Liver (tissue), 9 donors: ENCODE results near the gene TECPR1. TPM values are rescaled to one million over a fixed set of nuclear protein-coding genes. Genes with fewer than 3 reads are reported as not detected.

Experiments used
- DNase-seq: peaks from one replicate; pipeline ENCODE4 v3.0.0-alpha.2; 2017; ENCODE audit warnings: low spot score
- H3K27ac ChIP-seq, 2 donors: one replicate each; pipeline ENCODE4 v1.7.0; 2013; ENCODE audit warnings: inconsistent platforms in 2 of 2, low read length in 2 of 2, control low read depth in 1 of 2, low read depth in 1 of 2, mild to moderate bottlenecking in 1 of 2
- H3K27me3 ChIP-seq, 4 donors: one replicate each; pipeline versions ENCODE4 v1.6.1 to v1.7.0; 2013; ENCODE audit warnings: low read length in 3 of 4, inconsistent platforms in 1 of 4, mild to moderate bottlenecking in 1 of 4, moderate library complexity in 1 of 4; ENCODE audit not compliant: control insufficient read depth in 4 of 4, insufficient read depth in 4 of 4
- H3K36me3 ChIP-seq, 4 donors: one replicate each; pipeline versions ENCODE4 v1.6.1 to v1.7.0; 2013; ENCODE audit warnings: low read length in 3 of 4, mild to moderate bottlenecking in 3 of 4, low read depth in 1 of 4, moderate library complexity in 1 of 4; ENCODE audit not compliant: control insufficient read depth in 4 of 4, insufficient read depth in 3 of 4
- H3K4me1 ChIP-seq, 4 donors: one replicate each; pipeline versions ENCODE4 v1.6.1 to v1.7.0; 2013; ENCODE audit warnings: low read length in 3 of 4, mild to moderate bottlenecking in 3 of 4, moderate library complexity in 1 of 4; ENCODE audit not compliant: control insufficient read depth in 4 of 4, insufficient read depth in 4 of 4
- H3K4me3 ChIP-seq, 3 donors: one replicate each; pipeline versions ENCODE4 v1.6.1 to v1.7.0; 2013; ENCODE audit warnings: low read length in 3 of 3, control low read depth in 1 of 3, low read depth in 1 of 3, mild to moderate bottlenecking in 1 of 3
- H3K9ac ChIP-seq, 2 donors: one replicate each; pipeline ENCODE4 v1.7.0; 2013; ENCODE audit warnings: low read length in 2 of 2, mild to moderate bottlenecking in 2 of 2, moderate library complexity in 2 of 2, control low read depth in 1 of 2, low read depth in 1 of 2
- H3K9me3 ChIP-seq, 4 donors: one replicate each; pipeline versions ENCODE4 v1.6.1 to v1.7.0; 2013; ENCODE audit warnings: low read length in 3 of 4; ENCODE audit not compliant: control insufficient read depth in 4 of 4
- EGR1 ChIP-seq, 2 donors: IDR thresholded peaks; 2 replicates each; pipeline ENCODE4 v1.6.1; 2016 to 2018; ENCODE audit warnings: antibody characterized with exemption in 2 of 2, low read depth in 2 of 2
- FOXA1 ChIP-seq: IDR thresholded peaks from 2 replicates; pipeline ENCODE4 v1.6.1; 2016; ENCODE audit warnings: antibody characterized with exemption
- FOXA2 ChIP-seq: IDR thresholded peaks from 2 replicates; pipeline ENCODE4 v1.6.1; 2016; ENCODE audit warnings: antibody characterized with exemption
- GABPA ChIP-seq, 2 donors: IDR thresholded peaks in 1 of 2; conservative IDR thresholded peaks in 1 of 2; 2 replicates each; pipeline ENCODE4 v1.6.1; 2016; ENCODE audit warnings: antibody characterized with exemption in 2 of 2, mild to moderate bottlenecking in 1 of 2, moderate library complexity in 1 of 2
- HNF4A ChIP-seq, 2 donors: conservative IDR thresholded peaks; 2 replicates each; pipeline ENCODE4 v1.6.1; 2016; ENCODE audit warnings: antibody characterized with exemption in 2 of 2, mild to moderate bottlenecking in 2 of 2
- HNF4G ChIP-seq: IDR thresholded peaks from 2 replicates; pipeline ENCODE4 v1.6.1; 2016; ENCODE audit warnings: antibody characterized with exemption
- JUND ChIP-seq, 2 donors: IDR thresholded peaks; 2 replicates each; pipeline ENCODE4 v1.6.1; 2016; ENCODE audit warnings: antibody characterized with exemption in 2 of 2
- NR2F2 ChIP-seq: IDR thresholded peaks from 2 replicates; pipeline ENCODE4 v1.6.1; 2016; ENCODE audit warnings: antibody characterized with exemption
- RAD21 ChIP-seq, 2 donors: IDR thresholded peaks; 2 replicates each; pipeline ENCODE4 v1.6.1; 2016; ENCODE audit warnings: antibody characterized with exemption in 2 of 2, mild to moderate bottlenecking in 2 of 2
- RXRA ChIP-seq, 2 donors: IDR thresholded peaks; 2 replicates each; pipeline ENCODE4 v1.6.1; 2017 to 2018; ENCODE audit warnings: antibody characterized with exemption in 2 of 2, mild to moderate bottlenecking in 1 of 2
- SP1 ChIP-seq: IDR thresholded peaks from 2 replicates; pipeline ENCODE4 v1.6.1; 2018; ENCODE audit warnings: antibody characterized with exemption, mild to moderate bottlenecking
- TAF1 ChIP-seq: conservative IDR thresholded peaks from 2 replicates; pipeline ENCODE4 v1.6.1; 2016; ENCODE audit warnings: antibody characterized with exemption, mild to moderate bottlenecking
- YY1 ChIP-seq: IDR thresholded peaks from 2 replicates; pipeline ENCODE4 v1.6.1; 2016; ENCODE audit warnings: antibody characterized with exemption, mild to moderate bottlenecking
- WGBS: extraction: QIAGEN DNeasy Blood & Tissue Kit; methylation state at CpG from one replicate; pipeline ENCODE4 v1.1.7; 2013; 5-methylcytosine and 5-hydroxymethylcytosine counted together
- polyA plus RNA-seq, 2 donors: library from polyadenylated mRNA; stranded (reverse) in 1 of 2; unstranded in 1 of 2; fragments of 200-250 nt in 1 of 2; fragments of >200 nt in 1 of 2; fragmentation: Nextera tagmentation in 1 of 2; extraction: Ambion mirVana in 1 of 2; gene quantifications; one replicate each; pipeline versions ENCODE4 v1.2.1 to v1.2.3, GENCODE V29; 2013 to 2015
- total RNA-seq, 2 donors: library from RNA; depleted of rRNA; stranded (reverse); fragments of >200 nt; gene quantifications; one replicate each; pipeline ENCODE4 v1.2.3, GENCODE V29; 2014
- TF ChIP-seq, protein P1 (sequence below): fragments of 150-350 bp; IDR thresholded peaks from 2 replicates; pipeline ENCODE4 v1.5.1; 2017; ENCODE audit warnings: improper control_type of control experiment, low read depth, low read length; ENCODE audit not compliant: missing input control
- TF ChIP-seq, protein P2 (sequence below): IDR thresholded peaks from 2 replicates; pipeline ENCODE4 v1.6.1; 2016; ENCODE audit warnings: antibody characterized with exemption
- TF ChIP-seq, protein P3 (sequence below): IDR thresholded peaks from 2 replicates; pipeline ENCODE4 v1.6.1; 2016; ENCODE audit warnings: antibody characterized with exemption, mild to moderate bottlenecking
- TF ChIP-seq, protein P4 (sequence below): IDR thresholded peaks from 2 replicates; pipeline ENCODE4 v1.6.1; 2016; ENCODE audit warnings: antibody characterized with exemption
- TF ChIP-seq, protein P5 (sequence below): IDR thresholded peaks from 2 replicates; pipeline ENCODE4 v1.6.1; 2016; ENCODE audit warnings: antibody characterized with exemption
- donor health status: healthy.
- donor health status: healthy.
- donor health status: healthy.
- donor health status: healthy.
- donor health status: healthy.

The TECPR1 gene
- total and polyA plus RNA-seq, 4 donors: 3.3 to 16.3 (median 7.8) TPM

DNA sequence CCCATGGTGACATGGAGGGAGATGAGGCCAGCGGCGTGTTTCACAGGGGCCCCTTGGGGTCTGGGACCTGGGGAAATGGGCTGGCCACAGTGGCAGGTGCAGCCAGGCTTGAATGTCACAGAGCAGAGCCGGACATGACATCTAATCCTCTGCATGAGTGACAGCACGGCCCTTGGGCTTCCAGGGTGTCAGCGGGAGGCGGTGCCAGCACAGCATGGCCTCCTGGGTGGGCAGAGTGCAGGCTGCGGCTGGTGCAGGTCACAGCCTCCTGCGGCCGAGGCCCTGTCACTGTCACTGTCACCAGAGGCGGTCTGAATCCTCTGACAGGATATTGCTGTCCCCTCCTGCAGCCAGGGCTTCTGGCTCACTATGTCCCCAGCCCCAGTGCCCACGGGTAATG lies 22.6 kb downstream of the TECPR1 start:
- TF ChIP-seq, protein P1, sequence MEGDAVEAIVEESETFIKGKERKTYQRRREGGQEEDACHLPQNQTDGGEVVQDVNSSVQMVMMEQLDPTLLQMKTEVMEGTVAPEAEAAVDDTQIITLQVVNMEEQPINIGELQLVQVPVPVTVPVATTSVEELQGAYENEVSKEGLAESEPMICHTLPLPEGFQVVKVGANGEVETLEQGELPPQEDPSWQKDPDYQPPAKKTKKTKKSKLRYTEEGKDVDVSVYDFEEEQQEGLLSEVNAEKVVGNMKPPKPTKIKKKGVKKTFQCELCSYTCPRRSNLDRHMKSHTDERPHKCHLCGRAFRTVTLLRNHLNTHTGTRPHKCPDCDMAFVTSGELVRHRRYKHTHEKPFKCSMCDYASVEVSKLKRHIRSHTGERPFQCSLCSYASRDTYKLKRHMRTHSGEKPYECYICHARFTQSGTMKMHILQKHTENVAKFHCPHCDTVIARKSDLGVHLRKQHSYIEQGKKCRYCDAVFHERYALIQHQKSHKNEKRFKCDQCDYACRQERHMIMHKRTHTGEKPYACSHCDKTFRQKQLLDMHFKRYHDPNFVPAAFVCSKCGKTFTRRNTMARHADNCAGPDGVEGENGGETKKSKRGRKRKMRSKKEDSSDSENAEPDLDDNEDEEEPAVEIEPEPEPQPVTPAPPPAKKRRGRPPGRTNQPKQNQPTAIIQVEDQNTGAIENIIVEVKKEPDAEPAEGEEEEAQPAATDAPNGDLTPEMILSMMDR: no peak
- TF ChIP-seq RAD21 (IDR thresholded peaks at IDR 0.05): no peak
- no peak for TF ChIP-seq JUND (IDR thresholded peaks at IDR 0.05)
- TF ChIP-seq FOXA2: no peak
- TF ChIP-seq HNF4G: no peak
- TF ChIP-seq EGR1 (IDR thresholded peaks at IDR 0.05; ENCODE audit: low read depth in 2 of 2): no peak
- no peak for TF ChIP-seq SP1
- TF ChIP-seq, protein P2, sequence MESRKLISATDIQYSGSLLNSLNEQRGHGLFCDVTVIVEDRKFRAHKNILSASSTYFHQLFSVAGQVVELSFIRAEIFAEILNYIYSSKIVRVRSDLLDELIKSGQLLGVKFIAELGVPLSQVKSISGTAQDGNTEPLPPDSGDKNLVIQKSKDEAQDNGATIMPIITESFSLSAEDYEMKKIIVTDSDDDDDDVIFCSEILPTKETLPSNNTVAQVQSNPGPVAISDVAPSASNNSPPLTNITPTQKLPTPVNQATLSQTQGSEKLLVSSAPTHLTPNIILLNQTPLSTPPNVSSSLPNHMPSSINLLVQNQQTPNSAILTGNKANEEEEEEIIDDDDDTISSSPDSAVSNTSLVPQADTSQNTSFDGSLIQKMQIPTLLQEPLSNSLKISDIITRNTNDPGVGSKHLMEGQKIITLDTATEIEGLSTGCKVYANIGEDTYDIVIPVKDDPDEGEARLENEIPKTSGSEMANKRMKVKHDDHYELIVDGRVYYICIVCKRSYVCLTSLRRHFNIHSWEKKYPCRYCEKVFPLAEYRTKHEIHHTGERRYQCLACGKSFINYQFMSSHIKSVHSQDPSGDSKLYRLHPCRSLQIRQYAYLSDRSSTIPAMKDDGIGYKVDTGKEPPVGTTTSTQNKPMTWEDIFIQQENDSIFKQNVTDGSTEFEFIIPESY: no peak
- no peak for TF ChIP-seq HNF4A (conservative IDR thresholded peaks at IDR 0.05)
- TF ChIP-seq, protein P3, sequence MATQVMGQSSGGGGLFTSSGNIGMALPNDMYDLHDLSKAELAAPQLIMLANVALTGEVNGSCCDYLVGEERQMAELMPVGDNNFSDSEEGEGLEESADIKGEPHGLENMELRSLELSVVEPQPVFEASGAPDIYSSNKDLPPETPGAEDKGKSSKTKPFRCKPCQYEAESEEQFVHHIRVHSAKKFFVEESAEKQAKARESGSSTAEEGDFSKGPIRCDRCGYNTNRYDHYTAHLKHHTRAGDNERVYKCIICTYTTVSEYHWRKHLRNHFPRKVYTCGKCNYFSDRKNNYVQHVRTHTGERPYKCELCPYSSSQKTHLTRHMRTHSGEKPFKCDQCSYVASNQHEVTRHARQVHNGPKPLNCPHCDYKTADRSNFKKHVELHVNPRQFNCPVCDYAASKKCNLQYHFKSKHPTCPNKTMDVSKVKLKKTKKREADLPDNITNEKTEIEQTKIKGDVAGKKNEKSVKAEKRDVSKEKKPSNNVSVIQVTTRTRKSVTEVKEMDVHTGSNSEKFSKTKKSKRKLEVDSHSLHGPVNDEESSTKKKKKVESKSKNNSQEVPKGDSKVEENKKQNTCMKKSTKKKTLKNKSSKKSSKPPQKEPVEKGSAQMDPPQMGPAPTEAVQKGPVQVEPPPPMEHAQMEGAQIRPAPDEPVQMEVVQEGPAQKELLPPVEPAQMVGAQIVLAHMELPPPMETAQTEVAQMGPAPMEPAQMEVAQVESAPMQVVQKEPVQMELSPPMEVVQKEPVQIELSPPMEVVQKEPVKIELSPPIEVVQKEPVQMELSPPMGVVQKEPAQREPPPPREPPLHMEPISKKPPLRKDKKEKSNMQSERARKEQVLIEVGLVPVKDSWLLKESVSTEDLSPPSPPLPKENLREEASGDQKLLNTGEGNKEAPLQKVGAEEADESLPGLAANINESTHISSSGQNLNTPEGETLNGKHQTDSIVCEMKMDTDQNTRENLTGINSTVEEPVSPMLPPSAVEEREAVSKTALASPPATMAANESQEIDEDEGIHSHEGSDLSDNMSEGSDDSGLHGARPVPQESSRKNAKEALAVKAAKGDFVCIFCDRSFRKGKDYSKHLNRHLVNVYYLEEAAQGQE: no peak
- TF ChIP-seq NR2F2: no peak
- no peak for TF ChIP-seq TAF1
- TF ChIP-seq, protein P4, sequence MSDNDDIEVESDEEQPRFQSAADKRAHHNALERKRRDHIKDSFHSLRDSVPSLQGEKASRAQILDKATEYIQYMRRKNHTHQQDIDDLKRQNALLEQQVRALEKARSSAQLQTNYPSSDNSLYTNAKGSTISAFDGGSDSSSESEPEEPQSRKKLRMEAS: no peak
- no peak for TF ChIP-seq RXRA (IDR thresholded peaks at IDR 0.05)
- 94% methylated on average over 11 of the region's 11 CpGs for WGBS
- no peaks in the 10 kb centered on the region for H3K9me3 ChIP-seq
- no peak overlapping the region for H3K4me3 ChIP-seq
- H3K4me1 ChIP-seq: no peaks in the 10 kb centered on the region
- no peak overlapping the region for H3K9ac ChIP-seq
- no peak overlapping the region for H3K27ac ChIP-seq
- no peak for DNase-seq
- H3K36me3 ChIP-seq: peaks cover 0 to 24% (median 4%) of the 10 kb centered on the region in 4 donors
- no peaks in the 10 kb centered on the region for H3K27me3 ChIP-seq

DNA sequence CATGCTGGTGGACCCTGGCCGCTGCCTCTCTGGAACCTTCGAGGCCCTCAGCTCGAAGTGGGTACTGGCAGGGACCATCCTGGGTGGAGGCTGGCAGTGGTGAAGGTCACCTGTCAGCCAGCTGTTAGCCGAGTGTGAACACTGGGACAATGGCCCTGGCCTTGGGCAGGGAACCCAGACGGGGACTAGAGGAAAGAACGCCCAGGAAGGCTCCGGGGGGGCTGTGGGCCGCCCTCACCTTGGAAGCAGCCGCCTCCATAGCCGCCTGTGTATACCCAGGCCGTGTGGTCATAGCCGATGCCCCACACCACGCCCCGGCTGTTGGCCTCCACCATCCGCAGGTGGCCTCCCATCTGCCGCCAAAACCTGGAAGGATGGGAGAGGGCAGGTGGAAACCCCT lies 23.2 kb downstream of the TECPR1 start:
- no peaks in the 10 kb centered on the region for H3K9me3 ChIP-seq
- no peak for TF ChIP-seq FOXA2
- no peak for TF ChIP-seq SP1
- TF ChIP-seq GABPA (IDR thresholded peaks at IDR 0.05 in 1 of 2, conservative IDR thresholded peaks at IDR 0.05 in 1 of 2): no peak
- no peak for TF ChIP-seq JUND (IDR thresholded peaks at IDR 0.05)
- TF ChIP-seq, protein P3: no peak
- TF ChIP-seq TAF1: no peak
- no peak for TF ChIP-seq EGR1 (IDR thresholded peaks at IDR 0.05; ENCODE audit: low read depth in 2 of 2)
- TF ChIP-seq RXRA (IDR thresholded peaks at IDR 0.05): no peak
- TF ChIP-seq YY1: no peak
- TF ChIP-seq RAD21 (IDR thresholded peaks at IDR 0.05): no peak
- TF ChIP-seq, protein P5, sequence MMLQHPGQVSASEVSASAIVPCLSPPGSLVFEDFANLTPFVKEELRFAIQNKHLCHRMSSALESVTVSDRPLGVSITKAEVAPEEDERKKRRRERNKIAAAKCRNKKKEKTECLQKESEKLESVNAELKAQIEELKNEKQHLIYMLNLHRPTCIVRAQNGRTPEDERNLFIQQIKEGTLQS: no peak
- TF ChIP-seq FOXA1: no peak
- TF ChIP-seq HNF4G: no peak
- TF ChIP-seq, protein P1: no peak

More for the DNA sequence above, 23.2 kb downstream of the TECPR1 start:
- Histone ChIP-seq H3K36me3 (peaks cover 0 to 23% (median 4%) of the 10 kb centered on the region in 4 donors), H3K4me1 (no peaks in the 10 kb centered on the region), H3K27me3 (no peaks in the 10 kb centered on the region), H3K27ac (no peak overlapping the region), H3K4me3 (no peak overlapping the region), H3K9ac (no peak overlapping the region)
- DNase-seq: no peak
- WGBS: 96% methylated on average over 16 of the region's 16 CpGs
